ENCODE results near the gene CBR1.

The CBR1 gene

DNA sequence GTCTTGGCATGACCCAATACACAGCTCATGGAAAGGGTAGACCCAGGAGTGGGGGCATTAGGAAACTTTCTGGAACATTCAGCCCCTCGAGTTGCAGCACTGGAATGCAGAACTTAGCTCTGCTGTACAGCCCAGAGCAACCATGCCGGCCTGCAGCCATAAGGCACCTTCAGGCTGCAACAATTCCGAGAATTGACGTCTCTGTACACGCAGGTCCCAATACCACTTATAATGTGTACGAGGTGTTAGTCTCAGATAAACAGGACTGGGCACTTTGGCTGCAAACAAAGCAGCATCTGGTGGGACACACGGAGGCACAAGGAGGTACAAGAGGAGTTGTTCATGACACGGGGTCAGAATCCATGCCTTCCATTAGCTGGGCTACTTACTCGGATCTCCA is 7.9 kb downstream of the CBR1 start:
- Histone ChIP-seq H3K79me2 (ENCODE audit: insufficient read depth, low read length) (no peaks in the 10 kb centered on the region), H3K9me3 (ENCODE audit: insufficient read depth, low read depth, low read length) (no peaks in the 10 kb centered on the region), H3F3A (ENCODE audit: low read depth) (no peaks in the 10 kb centered on the region), H3K4me2 (ENCODE audit: low read depth, low read length, poor library complexity, severe bottlenecking) (peak overlapping the region; percentile 21), H3K9ac (ENCODE audit: low read depth, low read length, poor library complexity, severe bottlenecking) (no peak overlapping the region), H3K9me2 (replicated peaks; ENCODE audit: low read depth, low read length) (no peaks in the 10 kb centered on the region), H4K20me1 (ENCODE audit: insufficient read depth, low read length, poor library complexity, severe bottlenecking) (no peaks in the 10 kb centered on the region), H2AFZ (ENCODE audit: low read length) (peak overlapping the region; percentile 29; the same call in 1 of the 2 replicates), H3K4me1 (ENCODE audit: insufficient read depth, low read length, poor library complexity, severe bottlenecking) (no peaks in the 10 kb centered on the region), H3K36me3 (ENCODE audit: insufficient read depth, low read length) (no peaks in the 10 kb centered on the region), H3K27me3 (ENCODE audit: insufficient read depth, low read length, poor library complexity, severe bottlenecking) (no peaks in the 10 kb centered on the region), H3K4me3 (ENCODE audit: low read length, poor library complexity, severe bottlenecking) (no peak overlapping the region)
- TF ChIP-seq, protein P1, sequence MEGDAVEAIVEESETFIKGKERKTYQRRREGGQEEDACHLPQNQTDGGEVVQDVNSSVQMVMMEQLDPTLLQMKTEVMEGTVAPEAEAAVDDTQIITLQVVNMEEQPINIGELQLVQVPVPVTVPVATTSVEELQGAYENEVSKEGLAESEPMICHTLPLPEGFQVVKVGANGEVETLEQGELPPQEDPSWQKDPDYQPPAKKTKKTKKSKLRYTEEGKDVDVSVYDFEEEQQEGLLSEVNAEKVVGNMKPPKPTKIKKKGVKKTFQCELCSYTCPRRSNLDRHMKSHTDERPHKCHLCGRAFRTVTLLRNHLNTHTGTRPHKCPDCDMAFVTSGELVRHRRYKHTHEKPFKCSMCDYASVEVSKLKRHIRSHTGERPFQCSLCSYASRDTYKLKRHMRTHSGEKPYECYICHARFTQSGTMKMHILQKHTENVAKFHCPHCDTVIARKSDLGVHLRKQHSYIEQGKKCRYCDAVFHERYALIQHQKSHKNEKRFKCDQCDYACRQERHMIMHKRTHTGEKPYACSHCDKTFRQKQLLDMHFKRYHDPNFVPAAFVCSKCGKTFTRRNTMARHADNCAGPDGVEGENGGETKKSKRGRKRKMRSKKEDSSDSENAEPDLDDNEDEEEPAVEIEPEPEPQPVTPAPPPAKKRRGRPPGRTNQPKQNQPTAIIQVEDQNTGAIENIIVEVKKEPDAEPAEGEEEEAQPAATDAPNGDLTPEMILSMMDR (conservative IDR thresholded peaks at IDR 0.05; ENCODE audit: low read length) = no peak
- no peak for TF ChIP-seq EZH2phosphoT487 (IDR thresholded peaks at IDR 0.05; ENCODE audit: borderline replicate concordance)

DNA sequence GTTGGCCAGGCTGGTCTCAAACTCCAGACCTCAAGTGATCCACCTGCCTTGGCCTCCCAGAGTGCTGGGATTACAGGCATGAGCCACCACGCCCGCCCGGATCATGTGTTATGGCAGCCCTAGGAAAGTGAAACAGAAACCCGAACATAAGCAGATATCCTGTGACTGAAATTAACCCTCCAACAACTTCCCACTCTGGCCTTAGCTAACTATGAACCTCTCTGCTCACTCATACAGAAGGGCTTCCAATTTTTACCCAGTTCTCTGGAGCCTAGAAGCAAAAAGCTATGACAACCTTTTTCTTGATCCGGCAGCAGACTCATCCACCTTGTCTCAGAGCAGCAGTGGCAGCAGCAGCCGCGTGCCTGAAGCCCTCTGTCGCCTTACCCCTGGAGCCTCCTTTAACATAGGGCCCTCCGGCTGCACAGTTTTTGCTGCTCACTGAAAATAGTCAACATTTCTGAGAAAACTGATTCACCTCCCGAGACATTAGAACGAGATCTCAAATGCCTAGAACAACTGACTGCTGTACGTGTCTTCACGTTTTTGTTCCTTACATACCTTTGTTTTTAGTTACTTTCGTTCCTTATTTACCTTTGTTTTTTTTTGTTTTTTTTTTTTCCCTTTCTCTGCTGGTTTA is 9.3 kb downstream of the CBR1 start:
- Histone ChIP-seq H3K9ac (ENCODE audit: low read depth, low read length, poor library complexity, severe bottlenecking) (no peak overlapping the region), H3K4me2 (ENCODE audit: low read depth, low read length, poor library complexity, severe bottlenecking) (no peak overlapping the region)

DNA sequence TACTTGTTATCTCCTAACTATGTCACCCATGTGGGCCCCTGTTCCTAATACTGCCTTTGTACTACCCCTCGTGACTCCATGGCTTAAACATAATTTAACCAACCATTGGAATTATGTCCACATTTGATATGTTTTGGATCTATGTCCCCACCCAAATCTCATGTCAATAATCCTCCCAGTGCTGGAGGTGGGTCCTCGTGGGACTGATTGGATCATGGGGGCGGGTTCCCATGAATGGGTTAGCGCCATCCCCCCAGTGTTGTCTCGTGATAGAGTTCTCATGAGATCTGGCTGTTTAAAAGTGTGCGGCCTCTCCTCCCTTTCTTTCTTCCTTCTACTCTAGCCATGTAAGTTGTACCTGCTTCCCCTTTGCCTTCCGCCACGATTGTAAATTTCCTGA is 9.8 kb downstream of the CBR1 start:
- H3K4me2 ChIP-seq (ENCODE audit: low read depth, low read length, poor library complexity, severe bottlenecking) = no peak overlapping the region
- H3K9ac ChIP-seq (ENCODE audit: low read depth, low read length, poor library complexity, severe bottlenecking) = no peak overlapping the region
- H3K4me1 ChIP-seq (ENCODE audit: insufficient read depth, low read length, poor library complexity, severe bottlenecking) = no peaks in the 10 kb centered on the region
- H3K9me3 ChIP-seq (ENCODE audit: insufficient read depth, low read depth, low read length) = no peaks in the 10 kb centered on the region
- no peaks in the 10 kb centered on the region for H3F3A ChIP-seq (ENCODE audit: low read depth)
- no peaks in the 10 kb centered on the region for H3K9me2 ChIP-seq (replicated peaks; ENCODE audit: low read depth, low read length)
- no peaks in the 10 kb centered on the region for H4K20me1 ChIP-seq (ENCODE audit: insufficient read depth, low read length, poor library complexity, severe bottlenecking)
- H3K79me2 ChIP-seq (ENCODE audit: insufficient read depth, low read length) = no peaks in the 10 kb centered on the region
- no peaks in the 10 kb centered on the region for H3K36me3 ChIP-seq (ENCODE audit: insufficient read depth, low read length)
- H3K4me3 ChIP-seq (ENCODE audit: low read length, poor library complexity, severe bottlenecking) = no peak overlapping the region
- H2AFZ ChIP-seq (ENCODE audit: low read length) = no peak overlapping the region
- no peak for TF ChIP-seq EZH2phosphoT487 (IDR thresholded peaks at IDR 0.05; ENCODE audit: borderline replicate concordance)
- TF ChIP-seq, protein P1 (conservative IDR thresholded peaks at IDR 0.05; ENCODE audit: low read length) = no peak
- no peaks in the 10 kb centered on the region for H3K27me3 ChIP-seq (ENCODE audit: insufficient read depth, low read length, poor library complexity, severe bottlenecking)

More for the DNA sequence above, 9.3 kb downstream of the CBR1 start:
- H3F3A ChIP-seq (ENCODE audit: low read depth) = no peaks in the 10 kb centered on the region
- no peak overlapping the region for H3K4me3 ChIP-seq (ENCODE audit: low read length, poor library complexity, severe bottlenecking)
- no peaks in the 10 kb centered on the region for H3K27me3 ChIP-seq (ENCODE audit: insufficient read depth, low read length, poor library complexity, severe bottlenecking)
- peak overlapping the region; percentile 44; the same call in 1 of the 2 replicates for H2AFZ ChIP-seq (ENCODE audit: low read length)
- no peaks in the 10 kb centered on the region for H3K9me3 ChIP-seq (ENCODE audit: insufficient read depth, low read depth, low read length)
- H3K79me2 ChIP-seq (ENCODE audit: insufficient read depth, low read length) = no peaks in the 10 kb centered on the region
- H4K20me1 ChIP-seq (ENCODE audit: insufficient read depth, low read length, poor library complexity, severe bottlenecking) = no peaks in the 10 kb centered on the region
- no peaks in the 10 kb centered on the region for H3K4me1 ChIP-seq (ENCODE audit: insufficient read depth, low read length, poor library complexity, severe bottlenecking)
- no peaks in the 10 kb centered on the region for H3K9me2 ChIP-seq (replicated peaks; ENCODE audit: low read depth, low read length)
- TF ChIP-seq, protein P1 (conservative IDR thresholded peaks at IDR 0.05; ENCODE audit: low read length) = no peak
- TF ChIP-seq EZH2phosphoT487 (IDR thresholded peaks at IDR 0.05; ENCODE audit: borderline replicate concordance) = no peak
- no peaks in the 10 kb centered on the region for H3K36me3 ChIP-seq (ENCODE audit: insufficient read depth, low read length)

Data from Loucy (cell line).